GM12878 (cell line): Measurements from ENCODE around the gene SFXN4.
"Not testable (repeated sequence)": the region's sequence is repeated elsewhere in the genome, so short reads cannot be mapped to it uniquely, and the experiment has no call there.

ENCODE experiments used
- CEBPB ChIP-seq, 2 experiments: fragments of 150-350 bp in 1 of 2; IDR thresholded peaks; 2 replicates each; pipeline ENCODE4 v1.6.1; 2012 to 2014; ENCODE audit warnings: low read depth in 2 of 2, low read length in 2 of 2, borderline replicate concordance in 1 of 2, inconsistent platforms in 1 of 2
- CTCF ChIP-seq, 3 experiments: IDR thresholded peaks in 2 of 3; conservative IDR thresholded peaks in 1 of 3; 2 replicates each; pipeline ENCODE4 v1.5.1; 2011; ENCODE audit warnings: low read depth in 3 of 3, low read length in 3 of 3, mild to moderate bottlenecking in 3 of 3, control low read depth in 2 of 3, moderate library complexity in 2 of 3, inconsistent platforms in 1 of 3, mixed read lengths in 1 of 3; ENCODE audit not compliant: control insufficient read depth in 2 of 3, insufficient read depth in 1 of 3; ENCODE audit errors: extremely low read depth in 1 of 3
- SMAD1 ChIP-seq: fragments of 450-650 bp; IDR thresholded peaks from 2 replicates; pipeline ENCODE4 v1.6.1; 2018; ENCODE audit warnings: mild to moderate bottlenecking, low read depth; ENCODE audit not compliant: partially characterized antibody
- STAT3 ChIP-seq: IDR thresholded peaks from 2 replicates; pipeline ENCODE4 v1.6.1; 2011; ENCODE audit warnings: low read depth, low read length, improper control_type of control experiment
- YY1 ChIP-seq: IDR thresholded peaks from 2 replicates; pipeline ENCODE4 v1.6.1; 2011; ENCODE audit warnings: low read depth, mild to moderate bottlenecking, low read length

- not testable (repeated sequence) for TF ChIP-seq STAT3; CTCF (IDR thresholded peaks at IDR 0.05 in 2 of 3, conservative IDR thresholded peaks at IDR 0.05 in 1 of 3; ENCODE audit: control insufficient read depth in 2 of 3, extremely low read depth in 1 of 3, insufficient read depth in 1 of 3, low read depth in 3 of 3, low read length in 3 of 3); SMAD1; CEBPB (IDR thresholded peaks at IDR 0.05; ENCODE audit: borderline replicate concordance in 1 of 2, low read depth in 2 of 2, low read length in 2 of 2); YY1
Measured at GRCh38 chr10:119096641-119097415, 68.7 kb downstream of the SFXN4 start.
